Measurements from ENCODE around the gene ITGAV.

GRCh38 chr2:186593523-186593922, 3.7 kb downstream of the ITGAV start:
- TF ChIP-seq CTCF (conservative IDR thresholded peaks at IDR 0.05; ENCODE audit: low read length) (no peak), EZH2phosphoT487 (IDR thresholded peaks at IDR 0.05; ENCODE audit: borderline replicate concordance) (no peak)
